Body of pancreas (tissue), 4 donors: ENCODE results near the gene SLC2A4.

Source experiments
- CTCF ChIP-seq, 7 experiments: fragments of 450-650 bp in 4 of 7; fragments of 200-600 bp in 3 of 7; sonication (generic) in 3 of 7; IDR thresholded peaks; one replicate each; pipeline ENCODE4 v1.5.1; 2016 to 2019; ENCODE audit warnings: antibody characterized with exemption in 7 of 7
- POLR2A ChIP-seq, 3 donors: fragments of 450-650 bp; IDR thresholded peaks; one replicate each; pipeline ENCODE4 v1.6.1; 2016; ENCODE audit warnings: antibody characterized with exemption in 3 of 3, mild to moderate bottlenecking in 2 of 3

GRCh38 chr17:7259555-7259889 lies 22.0 kb upstream of the SLC2A4 start:
- TF ChIP-seq CTCF (IDR thresholded peaks at IDR 0.05) (no peak), POLR2A (IDR thresholded peaks at IDR 0.05) (peak in 2 of 3 donors; percentile 9 to 42)
